Stimulated activated CD4-positive, alpha-beta T cell treated with anti-CD3 and anti-CD28 coated beads, Interleukin-1b, Interleukin-23, amount 100 ng/mL, for 24 hours (primary cell): ENCODE data around the gene RAB13.

ENCODE experiments used
- DNase-seq, 4 experiments: peaks; one replicate each; pipeline ENCODE4 v3.0.0-alpha.2; 2020; ENCODE audit warnings: low read depth in 4 of 4, low spot score in 1 of 4

RAB13 gene

DNA sequence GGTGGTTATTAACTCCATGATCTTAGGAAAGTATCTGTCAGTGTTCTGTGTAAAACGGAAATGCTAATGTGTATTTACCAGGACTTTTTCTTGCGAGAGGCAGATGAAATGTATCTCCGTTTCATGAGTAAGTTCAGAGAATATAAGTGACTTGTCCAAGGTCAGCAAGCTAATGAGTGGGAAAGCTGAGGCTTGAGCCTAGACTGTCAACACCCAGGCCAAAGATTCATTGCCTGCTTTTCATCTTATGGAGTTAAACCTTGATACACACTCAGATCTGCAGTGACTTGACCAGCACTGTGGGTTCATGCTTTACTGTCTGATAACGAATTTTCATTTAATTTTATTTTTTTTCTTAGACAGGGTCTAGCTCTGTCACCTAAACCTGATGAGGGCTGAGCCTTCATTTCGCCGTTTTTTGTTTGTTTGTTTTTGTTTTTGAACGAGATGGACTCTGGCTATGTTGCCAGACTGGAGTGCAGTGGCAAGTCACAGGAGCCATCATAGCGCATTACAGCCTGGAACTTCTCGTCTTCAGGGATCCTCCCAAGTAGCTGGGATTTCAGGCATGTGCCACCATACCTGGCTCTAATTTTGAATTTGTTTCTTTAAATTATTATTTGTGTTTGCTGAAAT lies 7.7 kb downstream of the RAB13 start:
- no peak for DNase-seq

- peak; percentile 69 to 85 (median 77) for DNase-seq
Observed at GRCh38 chr1:153977250-153978240, 8.6 kb downstream of the RAB13 start, which contains the start of gene JTB. JTB (minus strand) TSS chr1:153977674; CDS start chr1:153977252, 422 bp downstream.

DNA sequence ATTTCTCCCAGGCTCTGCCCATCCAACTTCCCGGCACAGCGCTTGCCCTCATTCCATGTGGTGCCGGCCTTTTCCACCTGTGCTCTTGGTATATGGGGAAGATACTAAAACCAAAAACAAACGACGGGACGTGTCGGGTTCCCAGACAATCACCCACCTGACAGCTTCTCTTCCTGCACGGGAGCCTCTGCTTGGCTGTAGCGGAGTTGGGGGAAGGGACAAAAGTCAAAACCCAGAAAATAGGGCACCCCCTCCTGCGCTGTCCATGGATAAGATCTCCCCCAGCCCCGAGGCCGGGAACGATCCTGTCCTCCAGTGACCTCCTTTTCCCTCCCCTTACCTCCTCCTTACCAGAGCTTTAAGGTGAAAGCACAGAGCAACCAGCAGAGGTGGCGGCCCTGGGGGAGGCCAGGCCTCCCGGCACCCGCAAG lies 9.3 kb downstream of the RAB13 start:
- DNase-seq, result no peak

DNA sequence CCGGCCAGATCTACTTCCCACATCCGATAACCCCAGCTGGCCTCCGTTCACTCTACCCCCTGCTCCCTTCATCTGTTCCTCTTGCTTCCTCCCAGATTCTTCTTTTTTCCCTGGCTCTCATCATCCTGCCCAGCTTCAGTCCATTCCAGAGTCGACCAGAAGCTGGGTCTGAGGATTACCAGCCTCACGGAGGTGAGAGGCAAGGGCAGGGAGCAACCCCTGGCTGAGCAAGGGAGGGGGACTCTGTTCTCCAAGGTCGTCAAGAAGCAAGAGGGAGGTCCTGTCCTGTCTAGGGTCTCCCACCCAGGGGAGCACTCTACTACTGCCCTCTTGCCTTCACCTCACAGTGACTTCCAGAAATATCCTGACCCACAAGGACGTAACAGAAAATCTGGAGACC lies 12.6 kb downstream of the RAB13 start:
- no peak for DNase-seq

- DNase-seq, result no peak
Observed at GRCh38 chr1:153973071-153973470, 13.1 kb downstream of the RAB13 start.

- no peak for DNase-seq
Observed at GRCh38 chr1:153970346-153970745, 15.8 kb downstream of the RAB13 start.

- no peak for DNase-seq
Observed at GRCh38 chr1:153968972-153969371, 17.2 kb downstream of the RAB13 start.

GRCh38 chr1:153968408-153968807 lies 17.7 kb downstream of the RAB13 start:
- no peak for DNase-seq

GRCh38 chr1:153968000-153968363 lies 18.2 kb downstream of the RAB13 start:
- no peak for DNase-seq

DNA sequence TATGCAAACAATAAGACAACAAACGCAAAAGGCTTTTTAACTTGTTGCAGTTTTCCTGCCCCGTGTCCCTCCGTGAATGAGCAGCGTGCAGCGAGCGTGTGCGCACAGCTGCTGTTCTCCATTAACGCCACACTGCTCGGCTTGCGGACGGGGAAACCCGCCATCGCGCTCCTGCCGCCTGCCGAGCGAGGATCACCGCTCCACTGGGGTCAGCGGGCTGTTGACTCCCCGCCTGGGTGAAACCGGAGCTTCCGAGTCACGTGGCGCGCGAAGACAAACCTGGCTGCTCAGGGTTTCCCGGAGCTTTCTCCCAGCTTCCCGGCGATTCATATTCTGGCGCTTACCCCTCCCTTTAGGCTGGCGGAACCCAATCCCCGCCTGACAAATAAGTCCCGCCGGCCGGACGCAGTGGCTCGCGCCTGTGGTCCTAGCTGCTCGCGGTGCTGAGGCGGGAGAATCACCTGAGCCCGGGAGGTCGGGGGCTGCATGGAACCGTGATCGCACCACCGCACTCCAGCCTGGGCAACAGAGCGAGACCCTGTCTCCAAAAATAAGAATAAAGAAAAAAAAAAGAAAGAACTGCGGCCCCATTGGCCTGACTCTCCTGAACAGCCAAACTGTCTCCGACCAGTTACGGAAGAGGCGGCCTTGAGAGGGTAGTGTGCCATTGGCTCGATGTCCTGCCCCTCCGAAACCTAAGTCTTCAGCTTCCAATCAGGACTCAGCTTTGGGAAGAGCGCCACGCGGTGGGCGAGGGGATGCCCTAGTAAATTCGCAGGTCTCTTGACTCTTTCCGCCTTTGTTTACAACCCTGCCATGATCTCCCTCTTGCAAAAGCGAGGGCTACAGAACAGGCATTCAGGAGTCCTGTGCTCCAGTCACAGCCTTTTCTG lies 18.8 kb downstream of the RAB13 start, which contains the start of gene CREB3L4:
CREB3L4 (plus strand) TSS at position 796 of the 893 bp plus-strand sequence. CDS start 624 bp downstream, outside the sequence.
- DNase-seq, result peak in 2 of 4 experiments; percentile 62 to 77

DNA sequence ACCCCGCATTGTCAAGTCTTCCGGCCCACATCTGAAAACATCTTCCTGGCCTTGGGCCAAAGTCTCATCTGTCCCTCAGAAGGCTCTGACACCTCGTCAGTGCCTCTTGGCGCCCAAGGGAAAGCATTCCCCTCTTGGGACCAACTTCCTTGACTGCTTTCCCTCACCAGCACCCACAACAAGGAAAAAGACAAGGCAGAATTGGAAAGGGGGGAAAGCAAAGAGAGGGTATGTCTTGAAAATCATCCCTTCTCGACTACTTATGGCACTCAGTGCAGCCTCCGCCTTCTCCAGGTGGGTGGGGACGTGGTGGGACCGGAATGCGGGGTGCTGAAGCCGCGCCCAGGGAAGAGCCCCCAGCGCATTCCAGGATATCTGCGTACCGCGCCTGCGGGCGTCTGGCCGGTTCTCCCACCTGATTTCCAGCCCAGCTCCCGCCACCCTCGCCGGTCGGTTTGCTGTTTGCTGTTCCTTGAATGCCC lies 22.2 kb downstream of the RAB13 start:
- no peak for DNase-seq

GRCh38 chr1:153963030-153963849 lies 22.9 kb downstream of the RAB13 start, which contains the start of gene SLC39A1:
SLC39A1 (minus strand) TSS chr1:153963537; CDS start chr1:153962715, 822 bp downstream.
- peak; percentile 90 to 97 (median 94) for DNase-seq

GRCh38 chr1:153962088-153963029 lies 23.8 kb downstream of the RAB13 start:
- DNase-seq, result no peak

DNA sequence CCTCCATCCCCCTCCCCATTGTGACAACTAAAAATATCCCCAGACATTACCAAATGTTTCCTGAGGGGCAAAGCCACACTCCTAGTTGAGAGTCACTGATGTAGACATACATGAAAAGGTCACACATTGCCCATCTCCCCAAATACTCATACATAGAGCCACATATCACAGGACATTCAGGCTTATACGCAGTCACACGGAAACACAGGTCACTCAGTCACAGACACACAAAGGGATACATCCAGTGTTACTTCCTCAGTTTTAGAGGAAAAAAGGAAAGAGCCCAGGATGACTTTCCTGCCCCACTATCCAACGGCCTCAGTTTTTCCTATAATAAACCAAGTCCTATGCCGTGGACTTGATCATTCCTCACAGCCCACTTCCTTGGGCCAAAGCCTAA lies 24.7 kb downstream of the RAB13 start:
- no peak for DNase-seq

DNA sequence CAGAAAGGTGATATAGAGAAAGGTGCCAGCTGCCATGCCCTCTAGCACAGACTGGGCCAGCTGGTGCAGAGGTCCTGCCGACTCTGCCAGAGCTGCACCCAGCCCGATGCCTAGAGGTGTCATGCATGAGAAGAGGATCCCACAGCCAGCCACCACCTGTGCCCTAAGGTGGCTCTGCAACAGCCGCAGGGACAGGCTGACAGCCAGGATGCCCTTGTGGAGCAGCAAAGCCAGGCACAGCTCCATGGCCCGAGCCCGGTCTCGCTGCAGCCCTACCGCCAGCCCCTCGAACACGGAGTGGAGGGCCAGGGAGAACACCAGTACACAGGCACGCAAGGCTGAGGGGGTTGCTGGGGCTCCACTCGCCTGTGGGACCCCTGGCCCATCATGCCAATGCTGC lies 25.9 kb downstream of the RAB13 start:
- no peak for DNase-seq

GRCh38 chr1:153959454-153959853 lies 26.7 kb downstream of the RAB13 start:
- no peak for DNase-seq

- no peak for DNase-seq
Observed at GRCh38 chr1:153958961-153959260, 27.2 kb downstream of the RAB13 start.

GRCh38 chr1:153958111-153958960 lies 27.8 kb downstream of the RAB13 start, which contains the start of gene CRTC2:
CRTC2 (minus strand) TSS chr1:153958612; CDS start chr1:153958497, 115 bp downstream.
- DNase-seq, result peak; percentile 89 to 97 (median 94)
